Loucy (cell line): ENCODE results near the gene SHISAL2A.

Experiments
- CTCF ChIP-seq: fragments of 200-600 bp; sonication (generic); conservative IDR thresholded peaks from 2 replicates; pipeline ENCODE4 v1.5.1; 2014; ENCODE audit warnings: mild to moderate bottlenecking, antibody characterized with exemption, low read length
- EZH2phosphoT487 ChIP-seq: fragments of 200-600 bp; IDR thresholded peaks from 2 replicates; pipeline ENCODE4 v1.6.1; 2018; ENCODE audit warnings: antibody characterized with exemption, mild to moderate bottlenecking, moderate library complexity, borderline replicate concordance

DNA sequence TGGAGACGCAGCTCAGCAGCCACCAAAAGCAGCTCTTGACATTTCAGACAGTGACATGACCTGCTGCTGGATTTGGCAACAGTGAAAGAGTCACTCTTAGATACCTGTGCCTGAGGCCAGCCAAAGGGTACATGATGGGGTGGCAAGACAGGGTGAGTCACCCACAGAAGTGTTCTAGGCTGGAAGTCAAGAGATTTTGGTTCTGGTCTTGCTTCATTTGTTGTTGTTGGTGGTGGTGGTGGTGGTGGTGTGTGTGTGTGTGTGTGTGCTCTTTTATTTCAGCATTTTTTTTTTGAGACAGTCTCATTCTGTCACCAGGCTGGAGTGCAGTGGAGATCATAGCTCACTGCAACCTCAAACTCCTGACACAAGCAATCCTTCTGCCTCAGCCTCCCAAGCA, 25.8 kb downstream of the SHISAL2A start:
- TF ChIP-seq CTCF (no peak), EZH2phosphoT487 (no peak)
